ENCODE data around the gene CSTF2T. TPM values are rescaled to one million over a fixed set of nuclear protein-coding genes. Genes with fewer than 3 reads are reported as not detected.

CSTF2T gene
- total and polyA plus RNA-seq, 2 donors (not counting 3 experiments of a cell fraction or from before 2014, with no cell fraction given): 4.8 to 19.8 TPM

- H2AFZ ChIP-seq (ENCODE audit: low read depth, low read length): no peak overlapping the region
- H3K27ac ChIP-seq (ENCODE audit: insufficient read depth, low read depth, low read length): no peak overlapping the region
- H4K20me1 ChIP-seq (replicated peaks; ENCODE audit: control insufficient read depth, extremely low read depth, insufficient read depth, low read length): no peaks in the 10 kb centered on the region
- ChIA-PET POLR2A (no interaction called here), CTCF (no interaction called here)
- FAIRE-seq (no peak), DNase-seq (ENCODE audit: low read depth, low spot score) (no peak)
- intact Hi-C loops (cut with micrococcal nuclease) (no loop called here), dilution Hi-C loops (cut with MboI; ENCODE audit: extremely low pct_ligation_motif_present, low sequenced_read_pairs) (no loop called here)
- H3K4me1 ChIP-seq (ENCODE audit: control insufficient read depth, extremely low read depth, insufficient read depth, low read length): peaks cover 6% of the 10 kb centered on the region
- BruUV-seq (replicated peaks): no TSS peak
- no peaks in the 10 kb centered on the region for H3K27me3 ChIP-seq (ENCODE audit: control insufficient read depth in 2 of 2, insufficient read depth in 2 of 2, low read length in 2 of 2)
- H3K9me3 ChIP-seq (replicated peaks; ENCODE audit: control insufficient read depth, insufficient read depth, low read length): no peaks in the 10 kb centered on the region
- H3K79me2 ChIP-seq (ENCODE audit: control insufficient read depth, insufficient read depth, low read length): no peaks in the 10 kb centered on the region
- H3K9me1 ChIP-seq (replicated peaks; ENCODE audit: control insufficient read depth, extremely low read depth, insufficient read depth, low read length): no peaks in the 10 kb centered on the region
- no peaks in the 10 kb centered on the region for H3K36me3 ChIP-seq (ENCODE audit: control insufficient read depth in 2 of 2, extremely low read depth in 1 of 2, insufficient read depth in 2 of 2, low read length in 2 of 2)
- TF ChIP-seq, protein P1, sequence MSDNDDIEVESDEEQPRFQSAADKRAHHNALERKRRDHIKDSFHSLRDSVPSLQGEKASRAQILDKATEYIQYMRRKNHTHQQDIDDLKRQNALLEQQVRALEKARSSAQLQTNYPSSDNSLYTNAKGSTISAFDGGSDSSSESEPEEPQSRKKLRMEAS (IDR thresholded peaks at IDR 0.05; ENCODE audit: insufficient read depth, insufficient read length): no peak
- no peak for TF ChIP-seq MYC (IDR thresholded peaks at IDR 0.05; ENCODE audit: low read depth, low read length)
- no peak for TF ChIP-seq POLR2A (IDR thresholded peaks at IDR 0.05; ENCODE audit: low read depth, low read length)
- no peak for TF ChIP-seq POLR2AphosphoS5 (IDR thresholded peaks at IDR 0.05; ENCODE audit: insufficient read depth, low read depth, low read length)
- TF ChIP-seq JUN (IDR thresholded peaks at IDR 0.05; ENCODE audit: borderline replicate concordance, insufficient read depth, insufficient read length, low read depth): no peak
- no peak for TF ChIP-seq FOS (IDR thresholded peaks at IDR 0.05; ENCODE audit: borderline replicate concordance, insufficient read depth, low read length)
- TF ChIP-seq GATA2 (IDR thresholded peaks at IDR 0.05; ENCODE audit: insufficient read depth, insufficient read length, low read depth, low read length): no peak
- TF ChIP-seq, protein P2, sequence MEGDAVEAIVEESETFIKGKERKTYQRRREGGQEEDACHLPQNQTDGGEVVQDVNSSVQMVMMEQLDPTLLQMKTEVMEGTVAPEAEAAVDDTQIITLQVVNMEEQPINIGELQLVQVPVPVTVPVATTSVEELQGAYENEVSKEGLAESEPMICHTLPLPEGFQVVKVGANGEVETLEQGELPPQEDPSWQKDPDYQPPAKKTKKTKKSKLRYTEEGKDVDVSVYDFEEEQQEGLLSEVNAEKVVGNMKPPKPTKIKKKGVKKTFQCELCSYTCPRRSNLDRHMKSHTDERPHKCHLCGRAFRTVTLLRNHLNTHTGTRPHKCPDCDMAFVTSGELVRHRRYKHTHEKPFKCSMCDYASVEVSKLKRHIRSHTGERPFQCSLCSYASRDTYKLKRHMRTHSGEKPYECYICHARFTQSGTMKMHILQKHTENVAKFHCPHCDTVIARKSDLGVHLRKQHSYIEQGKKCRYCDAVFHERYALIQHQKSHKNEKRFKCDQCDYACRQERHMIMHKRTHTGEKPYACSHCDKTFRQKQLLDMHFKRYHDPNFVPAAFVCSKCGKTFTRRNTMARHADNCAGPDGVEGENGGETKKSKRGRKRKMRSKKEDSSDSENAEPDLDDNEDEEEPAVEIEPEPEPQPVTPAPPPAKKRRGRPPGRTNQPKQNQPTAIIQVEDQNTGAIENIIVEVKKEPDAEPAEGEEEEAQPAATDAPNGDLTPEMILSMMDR (IDR thresholded peaks at IDR 0.05; ENCODE audit: extremely low read depth in 1 of 2, insufficient read depth in 1 of 2, low read depth in 1 of 2, low read length in 2 of 2): no peak
- TF ChIP-seq EZH2 (IDR thresholded peaks at IDR 0.05; ENCODE audit: borderline replicate concordance, low read depth, low read length, severe bottlenecking): no peak
- no peak overlapping the region for H3K9ac ChIP-seq (replicated peaks; ENCODE audit: extremely low read depth, insufficient read depth, low read length)
- H3K4me3 ChIP-seq (replicated peaks in 1 of 3; ENCODE audit: insufficient read depth in 1 of 3, low read depth in 1 of 3, low read length in 3 of 3): no peak overlapping the region
- no peak overlapping the region for H3K4me2 ChIP-seq (ENCODE audit: insufficient read depth, low read length)
These were observed 48.3 kb downstream of the CSTF2T start for GRCh38 chr10:51651063-51651462.

Measured in endothelial cell of umbilical vein (primary cell).